A673 (cell line): ENCODE measurements around the gene RAPGEF4.

Experiments used
- CTCF ChIP-seq: fragments of 300-800, 200-600 bp; sonication (generic); conservative IDR thresholded peaks from 2 replicates; pipeline ENCODE4 v1.5.1; 2017; ENCODE audit warnings: low read depth, mild to moderate bottlenecking, antibody characterized with exemption, low read length, moderate library complexity, mixed read lengths
- EZH2 ChIP-seq: fragments of 200-600 bp; sonication (generic); IDR thresholded peaks from 2 replicates; pipeline ENCODE4 v1.6.1; 2017; ENCODE audit warnings: borderline replicate concordance, low read depth, mild to moderate bottlenecking, mixed read lengths, antibody characterized with exemption, low read length; ENCODE audit not compliant: poor library complexity, severe bottlenecking

GRCh38 chr2:172762574-172762973 lies 26.9 kb downstream of the RAPGEF4 start:
- no peak for TF ChIP-seq CTCF
- TF ChIP-seq EZH2, result no peak
